Upper lobe of left lung (tissue), 4 donors: Measurements from ENCODE around the gene RRM1.

Experiments used
- EP300 ChIP-seq, 4 donors: sonication (generic); formaldehyde crosslinking; IDR thresholded peaks; one replicate each; pipeline ENCODE4 v1.5.1; 2017; ENCODE audit warnings: antibody characterized with exemption in 4 of 4, control low read depth in 2 of 4
- POLR2A ChIP-seq, 4 donors: fragments of 450-650 bp; IDR thresholded peaks; one replicate each; pipeline ENCODE4 v1.5.1; 2016 to 2017; ENCODE audit warnings: antibody characterized with exemption in 4 of 4, mild to moderate bottlenecking in 2 of 4
- TF ChIP-seq, protein P1 (sequence below), 6 experiments: fragments of 450-650 bp in 4 of 6; fragments of 200-600 bp in 2 of 6; sonication (generic) in 2 of 6; IDR thresholded peaks; one replicate each; pipeline ENCODE4 v1.5.1; 2016 to 2019; ENCODE audit warnings: antibody characterized with exemption in 6 of 6

DNA sequence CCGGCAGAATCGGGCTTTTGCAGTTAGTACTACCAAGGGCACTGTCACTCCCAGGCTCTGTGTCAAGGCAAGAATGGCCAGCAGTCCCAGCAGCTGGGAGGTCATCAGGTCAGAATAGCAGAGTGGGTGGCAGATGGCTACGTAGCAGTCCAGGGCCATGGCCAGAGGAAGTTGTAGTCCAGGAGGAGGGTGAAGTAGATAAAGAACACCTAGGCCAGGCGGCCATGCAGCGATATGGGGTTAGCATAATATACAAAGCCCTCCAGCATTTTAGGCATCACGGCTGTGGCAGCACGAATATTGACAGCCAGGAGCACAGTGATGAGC lies 52.1 kb downstream of the RRM1 start:
- TF ChIP-seq, protein P1, sequence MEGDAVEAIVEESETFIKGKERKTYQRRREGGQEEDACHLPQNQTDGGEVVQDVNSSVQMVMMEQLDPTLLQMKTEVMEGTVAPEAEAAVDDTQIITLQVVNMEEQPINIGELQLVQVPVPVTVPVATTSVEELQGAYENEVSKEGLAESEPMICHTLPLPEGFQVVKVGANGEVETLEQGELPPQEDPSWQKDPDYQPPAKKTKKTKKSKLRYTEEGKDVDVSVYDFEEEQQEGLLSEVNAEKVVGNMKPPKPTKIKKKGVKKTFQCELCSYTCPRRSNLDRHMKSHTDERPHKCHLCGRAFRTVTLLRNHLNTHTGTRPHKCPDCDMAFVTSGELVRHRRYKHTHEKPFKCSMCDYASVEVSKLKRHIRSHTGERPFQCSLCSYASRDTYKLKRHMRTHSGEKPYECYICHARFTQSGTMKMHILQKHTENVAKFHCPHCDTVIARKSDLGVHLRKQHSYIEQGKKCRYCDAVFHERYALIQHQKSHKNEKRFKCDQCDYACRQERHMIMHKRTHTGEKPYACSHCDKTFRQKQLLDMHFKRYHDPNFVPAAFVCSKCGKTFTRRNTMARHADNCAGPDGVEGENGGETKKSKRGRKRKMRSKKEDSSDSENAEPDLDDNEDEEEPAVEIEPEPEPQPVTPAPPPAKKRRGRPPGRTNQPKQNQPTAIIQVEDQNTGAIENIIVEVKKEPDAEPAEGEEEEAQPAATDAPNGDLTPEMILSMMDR (IDR thresholded peaks at IDR 0.05), result no peak
- TF ChIP-seq EP300 (IDR thresholded peaks at IDR 0.05), result no peak
- no peak for TF ChIP-seq POLR2A (IDR thresholded peaks at IDR 0.05)
